ENCODE data around the gene CACNA1A. TPM values are rescaled to one million over a fixed set of nuclear protein-coding genes. Genes with fewer than 3 reads are reported as not detected.
A peak's percentile ranks its signal among the peaks of the same experiment; 100 is the strongest.

The CACNA1A gene
- total RNA-seq, 1 experiment from 2014 or later = not detected

- no peaks in the 10 kb centered on the region for H3K79me2 ChIP-seq (ENCODE audit: low read length)
- H3K4me3 ChIP-seq (ENCODE audit: low read length) = no peak overlapping the region
- no peaks in the 10 kb centered on the region for H3K9me3 ChIP-seq (ENCODE audit: low read length)
- H3K9me2 ChIP-seq (replicated peaks; ENCODE audit: insufficient read depth, low read length) = no peaks in the 10 kb centered on the region
- H4K20me1 ChIP-seq (ENCODE audit: insufficient read depth, low read depth, low read length) = no peaks in the 10 kb centered on the region
- no peak overlapping the region for H3K27ac ChIP-seq (ENCODE audit: low read length)
- H2AFZ ChIP-seq (ENCODE audit: low read length) = no peak overlapping the region
- no peaks in the 10 kb centered on the region for H3K36me3 ChIP-seq (ENCODE audit: insufficient read depth, low read length)
- H3K27me3 ChIP-seq (ENCODE audit: low read length) = no peaks in the 10 kb centered on the region
- no peak for DNase-seq
- peaks cover 16% of the 10 kb centered on the region for H3K4me1 ChIP-seq (ENCODE audit: low read length)
- no peak overlapping the region for H3K9ac ChIP-seq (ENCODE audit: low read length)
- no peak overlapping the region for H3K4me2 ChIP-seq (ENCODE audit: low read depth, low read length, poor library complexity, severe bottlenecking)
These were observed 295.3 kb downstream of the CACNA1A start for GRCh38 chr19:13210941-13211340.

GRCh38 chr19:13210339-13210775 is 295.9 kb downstream of the CACNA1A start:
- Histone ChIP-seq H3K79me2 (ENCODE audit: low read length) (no peaks in the 10 kb centered on the region), H3K4me2 (ENCODE audit: low read depth, low read length, poor library complexity, severe bottlenecking) (no peak overlapping the region), H3K4me3 (ENCODE audit: low read length) (no peak overlapping the region), H3K9me2 (replicated peaks; ENCODE audit: insufficient read depth, low read length) (no peaks in the 10 kb centered on the region), H3K36me3 (ENCODE audit: insufficient read depth, low read length) (no peaks in the 10 kb centered on the region), H3K9me3 (ENCODE audit: low read length) (no peaks in the 10 kb centered on the region), H4K20me1 (ENCODE audit: insufficient read depth, low read depth, low read length) (no peaks in the 10 kb centered on the region), H3K27me3 (ENCODE audit: low read length) (no peaks in the 10 kb centered on the region), H3K4me1 (ENCODE audit: low read length) (peaks cover 16% of the 10 kb centered on the region), H3K27ac (ENCODE audit: low read length) (no peak overlapping the region), H2AFZ (ENCODE audit: low read length) (no peak overlapping the region), H3K9ac (ENCODE audit: low read length) (no peak overlapping the region)
- peak; percentile 25 for DNase-seq

- Histone ChIP-seq H3K27ac (ENCODE audit: low read length) (no peak overlapping the region), H3K4me3 (ENCODE audit: low read length) (no peak overlapping the region), H3K4me1 (ENCODE audit: low read length) (peaks cover 16% of the 10 kb centered on the region), H3K27me3 (ENCODE audit: low read length) (no peaks in the 10 kb centered on the region), H4K20me1 (ENCODE audit: insufficient read depth, low read depth, low read length) (no peaks in the 10 kb centered on the region), H2AFZ (ENCODE audit: low read length) (no peak overlapping the region), H3K79me2 (ENCODE audit: low read length) (no peaks in the 10 kb centered on the region), H3K9me3 (ENCODE audit: low read length) (no peaks in the 10 kb centered on the region), H3K36me3 (ENCODE audit: insufficient read depth, low read length) (no peaks in the 10 kb centered on the region), H3K4me2 (ENCODE audit: low read depth, low read length, poor library complexity, severe bottlenecking) (no peak overlapping the region), H3K9me2 (replicated peaks; ENCODE audit: insufficient read depth, low read length) (no peaks in the 10 kb centered on the region), H3K9ac (ENCODE audit: low read length) (no peak overlapping the region)
- peak; percentile 38 for DNase-seq
These were observed 296.6 kb downstream of the CACNA1A start for GRCh38 chr19:13209484-13210338.

- Histone ChIP-seq H3K9ac (ENCODE audit: low read length) (no peak overlapping the region), H4K20me1 (ENCODE audit: insufficient read depth, low read depth, low read length) (no peaks in the 10 kb centered on the region), H3K36me3 (ENCODE audit: insufficient read depth, low read length) (no peaks in the 10 kb centered on the region), H3K27me3 (ENCODE audit: low read length) (no peaks in the 10 kb centered on the region), H3K4me1 (ENCODE audit: low read length) (peaks cover 16% of the 10 kb centered on the region), H3K79me2 (ENCODE audit: low read length) (no peaks in the 10 kb centered on the region), H3K27ac (ENCODE audit: low read length) (no peak overlapping the region), H3K9me3 (ENCODE audit: low read length) (no peaks in the 10 kb centered on the region), H3K4me2 (ENCODE audit: low read depth, low read length, poor library complexity, severe bottlenecking) (no peak overlapping the region), H2AFZ (ENCODE audit: low read length) (no peak overlapping the region), H3K9me2 (replicated peaks; ENCODE audit: insufficient read depth, low read length) (no peaks in the 10 kb centered on the region), H3K4me3 (ENCODE audit: low read length) (no peak overlapping the region)
- peak; percentile 15 for DNase-seq
These were observed 297.4 kb downstream of the CACNA1A start for GRCh38 chr19:13208672-13209483.

- Histone ChIP-seq H3K4me1 (ENCODE audit: low read length) (peaks cover 16% of the 10 kb centered on the region), H3K9ac (ENCODE audit: low read length) (no peak overlapping the region), H3K36me3 (ENCODE audit: insufficient read depth, low read length) (no peaks in the 10 kb centered on the region), H3K9me3 (ENCODE audit: low read length) (no peaks in the 10 kb centered on the region), H3K27ac (ENCODE audit: low read length) (no peak overlapping the region), H3K4me3 (ENCODE audit: low read length) (no peak overlapping the region), H4K20me1 (ENCODE audit: insufficient read depth, low read depth, low read length) (no peaks in the 10 kb centered on the region), H3K4me2 (ENCODE audit: low read depth, low read length, poor library complexity, severe bottlenecking) (no peak overlapping the region), H3K79me2 (ENCODE audit: low read length) (no peaks in the 10 kb centered on the region), H2AFZ (ENCODE audit: low read length) (no peak overlapping the region), H3K9me2 (replicated peaks; ENCODE audit: insufficient read depth, low read length) (no peaks in the 10 kb centered on the region), H3K27me3 (ENCODE audit: low read length) (no peaks in the 10 kb centered on the region)
- peak; percentile 63 for DNase-seq
These were observed 298.2 kb downstream of the CACNA1A start for GRCh38 chr19:13207846-13208671.

GRCh38 chr19:13207237-13207845 is 298.9 kb downstream of the CACNA1A start:
- Histone ChIP-seq H3K9ac (ENCODE audit: low read length) (no peak overlapping the region), H3K27ac (ENCODE audit: low read length) (no peak overlapping the region), H3K9me3 (ENCODE audit: low read length) (no peaks in the 10 kb centered on the region), H3K27me3 (ENCODE audit: low read length) (no peaks in the 10 kb centered on the region), H3K4me3 (ENCODE audit: low read length) (no peak overlapping the region), H3K9me2 (replicated peaks; ENCODE audit: insufficient read depth, low read length) (no peaks in the 10 kb centered on the region), H3K4me1 (ENCODE audit: low read length) (peaks cover 16% of the 10 kb centered on the region), H2AFZ (ENCODE audit: low read length) (no peak overlapping the region), H3K79me2 (ENCODE audit: low read length) (no peaks in the 10 kb centered on the region), H3K36me3 (ENCODE audit: insufficient read depth, low read length) (no peaks in the 10 kb centered on the region), H4K20me1 (ENCODE audit: insufficient read depth, low read depth, low read length) (no peaks in the 10 kb centered on the region), H3K4me2 (ENCODE audit: low read depth, low read length, poor library complexity, severe bottlenecking) (no peak overlapping the region)
- no peak for DNase-seq

GRCh38 chr19:13206587-13206986 is 299.7 kb downstream of the CACNA1A start:
- no peak for DNase-seq
- Histone ChIP-seq H3K9me3 (ENCODE audit: low read length) (no peaks in the 10 kb centered on the region), H3K27ac (ENCODE audit: low read length) (no peak overlapping the region), H3K4me1 (ENCODE audit: low read length) (peaks cover 16% of the 10 kb centered on the region), H3K9ac (ENCODE audit: low read length) (no peak overlapping the region), H4K20me1 (ENCODE audit: insufficient read depth, low read depth, low read length) (no peaks in the 10 kb centered on the region), H3K36me3 (ENCODE audit: insufficient read depth, low read length) (no peaks in the 10 kb centered on the region), H3K4me3 (ENCODE audit: low read length) (no peak overlapping the region), H3K79me2 (ENCODE audit: low read length) (no peaks in the 10 kb centered on the region), H3K4me2 (ENCODE audit: low read depth, low read length, poor library complexity, severe bottlenecking) (no peak overlapping the region), H3K27me3 (ENCODE audit: low read length) (no peaks in the 10 kb centered on the region), H3K9me2 (replicated peaks; ENCODE audit: insufficient read depth, low read length) (no peaks in the 10 kb centered on the region), H2AFZ (ENCODE audit: low read length) (no peak overlapping the region)
